HG03442 (cell line): ENCODE data around the gene GIN1.

Source experiments
- ATAC-seq: cut with Tn5 transposase; IDR thresholded peaks from one replicate; pipeline ENCODE4 v1.9.1; 2021; ENCODE audit warnings: mild to moderate bottlenecking, moderate library complexity; ENCODE audit not compliant: unreplicated experiment

Gene GIN1

DNA sequence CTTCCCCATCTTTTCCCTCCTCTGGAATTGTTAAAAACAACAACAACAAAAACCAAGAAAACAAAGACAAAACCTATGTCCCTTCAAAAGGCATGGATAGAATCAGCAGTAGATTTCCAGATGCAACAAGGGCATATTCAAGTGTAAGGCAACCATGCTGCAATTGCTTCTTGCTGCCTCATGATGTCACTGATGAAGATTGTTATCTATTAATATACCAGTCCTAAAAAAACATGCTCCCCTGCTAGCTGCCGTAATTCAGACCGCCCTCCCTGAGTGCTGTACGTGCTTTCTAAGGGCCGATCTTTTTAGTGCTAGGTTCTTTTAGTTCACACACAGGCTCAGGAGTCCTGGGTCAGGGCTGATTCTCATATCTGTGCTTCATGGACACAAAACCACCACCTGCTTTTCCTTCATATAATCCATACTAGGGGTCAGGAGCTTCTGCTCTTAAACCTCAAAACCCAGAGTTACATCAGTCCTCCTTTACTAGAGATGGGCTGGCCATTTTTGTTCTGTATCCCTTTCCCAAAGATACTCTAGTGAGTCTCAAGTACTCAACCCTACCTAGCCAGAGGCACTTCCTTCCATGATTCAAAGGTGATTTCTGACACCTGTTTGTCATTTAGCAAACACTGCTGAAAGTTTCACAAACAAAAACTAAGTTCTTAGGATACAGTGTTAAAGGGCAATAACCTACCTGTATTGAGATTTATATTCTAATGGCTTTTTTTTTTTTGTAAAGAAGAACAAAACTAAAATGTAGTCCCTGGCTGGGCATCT is 82.1 kb downstream of the GIN1 start:
- no peak for ATAC-seq

DNA sequence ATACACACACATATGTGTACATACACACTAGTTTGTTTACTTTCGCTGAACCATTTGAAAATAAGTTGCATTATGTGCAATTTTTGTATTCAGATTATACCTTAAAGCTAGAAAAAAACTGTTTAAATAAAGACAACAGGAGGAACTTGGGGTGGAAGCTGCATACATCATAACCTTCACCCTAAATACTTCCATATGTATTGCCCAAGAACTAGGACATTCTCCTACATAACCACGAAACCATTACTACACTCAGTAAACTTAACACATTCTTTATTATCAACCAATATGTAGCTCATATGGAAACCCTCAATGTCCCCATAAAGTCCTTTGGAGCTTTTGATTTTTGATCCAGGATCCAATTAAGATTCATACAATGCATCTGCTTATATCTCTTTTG is 83.3 kb downstream of the GIN1 start:
- ATAC-seq = no peak
